Muscle layer of duodenum (tissue), 2 donors: Measurements from ENCODE around the gene ITCH.
"Not testable (repeated sequence)": the region's sequence is repeated elsewhere in the genome, so short reads cannot be mapped to it uniquely, and the experiment has no call there.

ENCODE experiments used
- H3K27ac ChIP-seq: one replicate; pipeline ENCODE4 v1.7.0; 2013; ENCODE audit warnings: mild to moderate bottlenecking, low read length
- H3K27me3 ChIP-seq: one replicate; pipeline ENCODE4 v1.7.0; 2013; ENCODE audit warnings: low read depth, mild to moderate bottlenecking, control low read depth, low read length
- H3K36me3 ChIP-seq, 2 donors: one replicate each; pipeline ENCODE4 v1.7.0; 2013; ENCODE audit warnings: low read length in 2 of 2, control low read depth in 1 of 2, mild to moderate bottlenecking in 1 of 2; ENCODE audit not compliant: insufficient read depth in 2 of 2, control insufficient read depth in 1 of 2
- H3K4me1 ChIP-seq, 2 donors: one replicate each; pipeline ENCODE4 v1.7.0; 2013; ENCODE audit warnings: low read length in 2 of 2, mild to moderate bottlenecking in 2 of 2, control low read depth in 1 of 2, moderate library complexity in 1 of 2; ENCODE audit not compliant: insufficient read depth in 2 of 2, control insufficient read depth in 1 of 2
- H3K4me3 ChIP-seq, 2 donors: one replicate each; pipeline ENCODE4 v1.7.0; 2013; ENCODE audit warnings: low read length in 2 of 2, low read depth in 1 of 2, mild to moderate bottlenecking in 1 of 2
- H3K9me3 ChIP-seq, 2 donors: one replicate each; pipeline ENCODE4 v1.7.0; 2013; ENCODE audit warnings: low read length in 2 of 2, control low read depth in 1 of 2, mild to moderate bottlenecking in 1 of 2; ENCODE audit not compliant: control insufficient read depth in 1 of 2
- donor health status: healthy.

Gene ITCH

DNA sequence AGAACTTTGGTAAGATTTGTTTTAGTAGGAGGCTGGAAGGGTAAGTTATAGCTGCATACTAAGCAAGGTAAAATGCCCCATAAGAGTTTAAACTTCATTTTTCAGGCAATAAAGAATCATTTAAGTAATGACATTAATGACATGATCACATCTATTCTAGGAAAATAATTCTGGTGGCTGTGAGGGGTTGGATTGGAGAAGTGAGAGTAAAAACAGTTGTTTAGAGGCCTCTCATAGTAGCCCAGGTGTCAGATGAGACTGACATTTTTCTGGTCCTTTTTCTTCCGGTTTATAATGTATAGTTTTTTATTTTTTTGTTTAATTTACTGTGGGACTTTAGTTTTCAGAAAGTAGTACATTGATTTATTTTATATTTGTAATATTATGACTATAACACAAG, 40.8 kb downstream of the ITCH start:
- Histone ChIP-seq H3K27me3 (no peaks in the 10 kb centered on the region), H3K36me3 (peaks cover 5 to 9% of the 10 kb centered on the region in 2 donors), H3K27ac (no peak overlapping the region), H3K4me3 (no peak overlapping the region), H3K4me1 (peaks cover 0 to 20% of the 10 kb centered on the region in 2 donors), H3K9me3 (no peaks in the 10 kb centered on the region)

DNA sequence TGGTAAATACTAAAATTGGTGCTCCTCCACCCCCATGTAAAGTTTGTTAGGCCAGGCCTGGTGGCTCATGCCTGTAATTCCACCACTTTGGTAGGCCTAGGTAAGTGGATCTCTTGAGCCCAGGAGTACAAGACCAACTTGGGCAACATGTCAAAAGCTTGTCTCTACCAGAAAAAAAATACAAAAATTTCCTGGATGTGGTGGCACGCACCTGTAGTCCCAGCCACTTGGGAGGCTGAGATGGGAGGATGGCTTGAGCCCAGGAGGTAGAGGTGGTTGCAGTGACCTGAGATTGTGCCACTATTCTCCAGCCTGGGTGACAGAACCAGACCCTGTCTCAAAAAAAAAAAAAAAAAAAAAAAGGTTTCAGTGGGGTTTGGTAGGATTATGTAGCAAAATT, 41.7 kb downstream of the ITCH start:
- Histone ChIP-seq H3K27ac (no peak overlapping the region), H3K4me1 (peaks cover 0 to 20% of the 10 kb centered on the region in 2 donors), H3K9me3 (no peaks in the 10 kb centered on the region), H3K4me3 (no peak overlapping the region), H3K36me3 (peaks cover 8 to 15% of the 10 kb centered on the region in 2 donors), H3K27me3 (no peaks in the 10 kb centered on the region)

DNA sequence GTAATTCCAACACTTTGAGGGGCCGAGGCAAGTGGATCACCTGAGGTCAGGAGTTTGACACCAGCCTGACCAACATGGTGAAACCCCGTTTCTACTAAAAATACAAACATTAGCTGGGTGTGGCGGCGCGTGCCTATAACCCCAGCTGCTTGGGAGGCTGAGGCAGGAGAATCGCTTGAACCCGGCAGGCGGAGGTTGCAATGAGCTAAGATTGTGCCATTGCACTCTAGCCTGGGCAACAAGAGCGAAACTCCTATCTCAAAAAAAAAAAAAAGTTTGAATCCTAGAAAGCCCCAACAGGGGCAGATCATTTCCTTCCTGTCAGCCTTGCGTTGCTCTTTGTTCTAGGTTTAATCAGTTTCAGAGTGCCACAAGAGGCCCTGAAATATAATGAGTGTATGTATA, 42.2 kb downstream of the ITCH start:
- H3K36me3 ChIP-seq: peaks cover 8 to 15% of the 10 kb centered on the region in 2 donors
- not testable (repeated sequence) for H3K27ac ChIP-seq, H3K9me3 ChIP-seq, H3K27me3 ChIP-seq, H3K4me3 ChIP-seq
- peaks cover 0 to 17% of the 10 kb centered on the region in 2 donors for H3K4me1 ChIP-seq

DNA sequence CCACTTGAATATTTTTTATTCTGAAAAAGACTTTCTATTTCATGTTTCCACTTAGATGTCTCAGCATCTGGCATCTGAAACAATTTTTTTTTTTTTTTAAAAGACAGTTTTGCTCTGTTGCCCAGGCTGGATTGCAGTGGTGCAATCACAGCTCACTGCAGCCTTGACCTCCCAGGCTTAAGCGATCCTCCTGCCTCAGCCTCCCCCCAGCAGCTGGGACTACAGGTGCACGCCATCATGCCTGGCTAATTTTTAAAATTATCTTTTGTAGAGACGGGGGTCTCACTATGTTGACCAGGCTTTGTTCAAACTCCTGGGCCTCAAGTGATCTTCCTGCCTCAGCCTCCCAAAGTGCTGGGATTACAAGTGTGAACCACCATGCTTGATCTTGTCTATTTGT, 42.9 kb downstream of the ITCH start:
- not testable (repeated sequence) for H3K27me3 ChIP-seq, H3K4me3 ChIP-seq, H3K27ac ChIP-seq, H3K9me3 ChIP-seq
- peaks cover 0 to 12% of the 10 kb centered on the region in 2 donors for H3K4me1 ChIP-seq
- H3K36me3 ChIP-seq: peaks cover 13 to 18% of the 10 kb centered on the region in 2 donors

DNA sequence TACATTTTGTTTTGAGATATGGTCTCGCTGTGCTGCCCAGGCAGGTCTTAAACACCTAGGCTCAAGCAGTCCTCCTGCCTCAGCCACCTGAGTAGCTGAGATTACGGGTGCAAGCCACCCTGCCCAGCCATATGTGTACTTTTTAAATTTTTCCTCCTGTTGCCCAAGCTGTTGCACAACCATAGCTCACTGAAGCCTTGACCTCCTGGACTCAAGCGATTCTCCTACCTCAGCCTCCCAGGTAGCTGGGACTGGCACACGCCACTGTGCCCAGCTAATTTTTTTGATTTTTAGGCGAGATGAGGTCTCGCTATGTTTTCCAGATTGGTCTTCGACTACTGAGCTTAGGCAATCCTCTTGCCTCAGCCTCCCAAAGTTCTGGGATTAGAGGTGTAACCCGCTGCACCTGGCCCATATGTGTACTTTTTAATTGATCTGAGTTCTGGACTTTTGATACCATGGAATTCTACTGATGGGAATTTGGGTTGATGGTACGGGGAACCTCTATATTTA, 44.9 kb downstream of the ITCH start:
- Histone ChIP-seq H3K36me3 (peaks cover 14 to 30% of the 10 kb centered on the region in 2 donors), H3K27ac (no peak overlapping the region)

DNA sequence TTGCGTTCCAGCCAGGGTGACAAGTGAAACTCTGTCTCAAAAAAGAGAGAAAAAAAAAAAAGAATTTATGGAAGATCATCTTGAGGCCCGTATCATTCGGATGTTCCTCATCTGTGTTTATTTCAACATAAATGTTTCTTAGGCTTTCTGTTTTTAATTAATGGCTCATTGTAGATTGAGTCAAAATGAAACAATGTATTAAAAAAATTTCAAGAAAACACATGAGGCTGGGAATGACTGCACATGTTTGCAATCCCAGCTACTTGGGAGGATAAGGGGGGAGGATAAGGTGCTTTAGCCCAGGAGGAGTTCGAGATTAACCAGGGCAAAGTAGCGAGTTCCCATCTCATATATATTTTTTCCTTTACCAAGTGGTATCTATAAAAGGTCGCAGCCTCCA, 47.3 kb downstream of the ITCH start:
- Histone ChIP-seq H3K36me3 (peaks cover 21 to 38% of the 10 kb centered on the region in 2 donors), H3K27me3 (no peaks in the 10 kb centered on the region), H3K27ac (no peak overlapping the region), H3K9me3 (no peaks in the 10 kb centered on the region), H3K4me3 (no peak overlapping the region), H3K4me1 (peaks cover 0 to 6% of the 10 kb centered on the region in 2 donors)

More for the DNA sequence above, 44.9 kb downstream of the ITCH start:
- Histone ChIP-seq H3K27me3 (no peaks in the 10 kb centered on the region), H3K4me3 (no peak overlapping the region), H3K9me3 (no peaks in the 10 kb centered on the region), H3K4me1 (peaks cover 0 to 5% of the 10 kb centered on the region in 2 donors)

DNA sequence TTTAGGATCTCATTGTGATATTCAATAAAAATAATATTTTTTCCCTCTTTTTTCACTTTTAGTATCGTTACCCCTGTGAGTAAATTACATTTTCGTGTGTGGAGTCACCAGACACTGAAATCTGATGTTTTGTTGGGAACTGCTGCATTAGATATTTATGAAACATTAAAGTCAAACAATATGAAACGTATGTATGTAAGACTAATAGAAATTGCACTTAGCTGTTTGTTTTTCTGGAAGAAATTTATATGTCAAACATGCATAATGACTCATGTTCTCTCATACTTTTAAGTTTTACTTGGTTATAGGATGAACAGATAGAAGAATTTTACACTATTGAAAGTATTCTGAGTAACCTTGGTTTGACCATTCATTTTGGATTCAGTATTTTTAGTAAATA, 49.4 kb downstream of the ITCH start:
- no peaks in the 10 kb centered on the region for H3K9me3 ChIP-seq
- no peaks in the 10 kb centered on the region for H3K27me3 ChIP-seq
- peaks cover 21 to 40% of the 10 kb centered on the region in 2 donors for H3K36me3 ChIP-seq
- peaks cover 0 to 6% of the 10 kb centered on the region in 2 donors for H3K4me1 ChIP-seq
- H3K4me3 ChIP-seq: no peak overlapping the region
- H3K27ac ChIP-seq: no peak overlapping the region

DNA sequence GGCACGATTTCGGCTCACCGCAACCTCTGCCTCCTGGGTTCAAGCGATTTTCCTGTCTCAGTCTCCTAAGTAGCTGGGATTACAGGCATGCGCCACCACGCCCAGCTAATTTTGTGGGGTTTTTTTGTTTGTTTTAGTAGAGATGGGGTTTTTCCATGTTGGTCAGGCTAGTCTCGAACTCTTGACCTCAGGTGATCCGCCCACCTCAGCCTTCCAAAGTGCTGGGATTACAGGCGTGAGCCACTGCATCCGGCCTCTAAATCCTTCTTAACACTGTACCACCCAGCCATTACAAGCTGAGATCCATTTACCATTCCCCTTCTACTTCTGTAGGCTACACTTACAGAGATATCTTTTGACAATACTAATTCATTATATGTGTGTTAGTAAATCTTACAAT, 51.5 kb downstream of the ITCH start:
- H3K4me1 ChIP-seq, H3K9me3 ChIP-seq, H3K27me3 ChIP-seq, H3K4me3 ChIP-seq: not testable (repeated sequence)
- Histone ChIP-seq H3K36me3 (peaks cover 20 to 26% of the 10 kb centered on the region in 2 donors), H3K27ac (peak overlapping the region; percentile 54)

DNA sequence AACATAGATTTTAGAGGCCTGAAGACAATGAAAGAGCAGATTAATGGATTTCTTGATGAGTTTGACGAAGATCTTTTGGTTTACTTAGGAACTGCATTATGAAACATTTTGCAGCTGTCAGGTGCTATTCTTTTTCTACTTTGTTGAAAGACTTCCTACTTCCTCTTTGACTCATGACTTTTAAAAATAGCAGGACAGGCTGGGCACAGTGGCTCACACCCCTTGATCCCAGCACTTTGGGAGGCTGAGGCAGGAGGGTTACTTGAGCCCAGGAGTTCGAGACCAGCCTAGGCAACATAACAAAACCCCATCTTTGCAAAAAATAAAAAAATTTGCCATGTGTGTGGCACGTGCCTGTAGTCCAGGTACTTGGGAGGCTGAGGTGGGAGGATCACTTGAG, 52.0 kb downstream of the ITCH start:
- H3K4me3 ChIP-seq: no peak overlapping the region
- peaks cover 20 to 26% of the 10 kb centered on the region in 2 donors for H3K36me3 ChIP-seq
- H3K4me1 ChIP-seq: peaks cover 0 to 6% of the 10 kb centered on the region in 2 donors
- H3K9me3 ChIP-seq: no peaks in the 10 kb centered on the region
- H3K27ac ChIP-seq: peak overlapping the region; percentile 54
- H3K27me3 ChIP-seq: no peaks in the 10 kb centered on the region

DNA sequence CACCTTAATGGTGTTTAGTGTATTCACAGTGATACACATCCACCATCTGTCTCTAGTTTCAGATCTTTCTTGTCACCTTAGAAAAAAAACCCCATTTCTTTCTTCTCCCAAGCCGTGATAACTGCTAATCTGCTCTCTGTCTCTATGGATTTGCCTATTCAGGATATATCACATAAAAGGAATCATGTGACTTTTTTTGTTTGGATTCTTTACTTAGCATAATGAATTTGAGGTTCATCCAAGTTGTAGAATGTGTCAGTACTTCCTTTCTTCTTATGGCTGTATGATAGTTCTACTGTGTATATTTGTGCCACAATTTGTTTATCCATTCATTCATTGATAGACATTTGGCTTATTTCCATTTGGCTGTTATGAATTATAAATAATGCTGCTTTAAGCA, 57.1 kb downstream of the ITCH start:
- no peak overlapping the region for H3K4me3 ChIP-seq
- H3K27me3 ChIP-seq: no peaks in the 10 kb centered on the region
- H3K9me3 ChIP-seq: no peaks in the 10 kb centered on the region
- peaks cover 0 to 4% of the 10 kb centered on the region in 2 donors for H3K4me1 ChIP-seq
- H3K27ac ChIP-seq: no peak overlapping the region
- peaks cover 18 to 19% of the 10 kb centered on the region in 2 donors for H3K36me3 ChIP-seq

DNA sequence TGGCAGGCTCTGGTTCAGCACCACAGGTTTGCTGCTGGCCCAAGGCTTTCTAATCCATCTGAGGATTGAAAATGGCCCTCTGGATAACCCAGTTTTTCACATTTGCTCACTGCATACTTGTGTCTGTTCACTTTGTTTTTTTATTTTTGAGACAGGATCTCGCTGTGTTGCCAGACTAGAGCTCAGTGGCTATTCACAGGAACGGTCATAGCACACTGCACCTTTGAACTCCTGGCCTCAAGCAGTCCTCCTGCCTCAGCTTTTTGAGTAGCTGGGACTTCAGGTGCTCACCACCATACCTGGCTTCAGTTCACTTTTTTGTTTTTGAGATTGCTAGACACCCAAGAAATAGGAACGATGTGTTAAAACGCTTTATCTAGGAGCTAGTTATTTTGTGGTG, 57.9 kb downstream of the ITCH start:
- no peaks in the 10 kb centered on the region for H3K9me3 ChIP-seq
- H3K36me3 ChIP-seq: peaks cover 14 to 19% of the 10 kb centered on the region in 2 donors
- peaks cover 0 to 4% of the 10 kb centered on the region in 2 donors for H3K4me1 ChIP-seq
- H3K4me3 ChIP-seq: no peak overlapping the region
- H3K27ac ChIP-seq: no peak overlapping the region
- H3K27me3 ChIP-seq: no peaks in the 10 kb centered on the region

DNA sequence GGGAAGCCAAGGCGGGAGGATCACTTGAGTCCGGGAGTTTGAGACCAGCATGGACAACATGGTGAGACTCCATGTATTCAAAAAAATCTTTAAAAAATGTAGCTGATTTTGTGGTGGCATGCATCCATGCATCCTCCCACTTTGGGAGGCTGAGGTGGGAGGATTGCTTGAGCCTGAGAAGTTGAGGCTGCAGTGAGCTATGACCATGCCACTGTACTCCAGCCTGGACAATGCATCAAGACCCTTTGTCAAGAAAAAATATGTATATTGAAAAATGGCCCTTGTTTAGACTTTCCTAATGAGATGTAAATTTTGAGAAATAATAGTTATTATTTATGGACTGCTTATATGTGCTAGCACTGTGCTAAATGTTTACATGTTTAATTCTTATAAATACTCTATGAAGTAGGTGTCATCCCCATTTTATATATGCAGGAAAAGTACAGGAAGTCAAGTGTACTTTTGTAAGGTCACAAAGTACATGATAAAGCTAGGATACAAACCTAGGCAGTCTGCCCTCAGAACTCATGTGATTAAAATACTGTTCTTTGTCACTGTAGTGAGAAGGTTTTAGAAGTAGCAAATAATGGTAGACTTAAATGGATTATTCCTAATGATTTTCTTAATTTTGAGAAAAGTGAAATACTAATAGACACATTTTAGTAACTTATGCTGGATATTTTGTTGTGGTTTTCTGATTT, 58.8 kb downstream of the ITCH start:
- no peaks in the 10 kb centered on the region for H3K27me3 ChIP-seq
- H3K9me3 ChIP-seq: no peaks in the 10 kb centered on the region
- H3K36me3 ChIP-seq: peaks cover 14 to 21% of the 10 kb centered on the region in 2 donors
- peaks cover 0 to 4% of the 10 kb centered on the region in 2 donors for H3K4me1 ChIP-seq
- H3K4me3 ChIP-seq: no peak overlapping the region
- no peak overlapping the region for H3K27ac ChIP-seq
